ENCODE measurements around the gene CRB3.

Gene CRB3

GRCh38 chr19:6465006-6465405, 935 bp downstream of the CRB3 start:
- no peak for DNase-seq (ENCODE audit: low read depth in 1 of 2, low spot score in 1 of 2)
- peaks cover 11% of the 10 kb centered on the region for H3K27me3 ChIP-seq (ENCODE audit: insufficient read depth, poor library complexity, severe bottlenecking)
- H3K27ac ChIP-seq (replicated peaks), result no peak overlapping the region
- no peak overlapping the region for H3K4me3 ChIP-seq (replicated peaks; ENCODE audit: insufficient read depth, low read length)
- no peak for TF ChIP-seq CTCF (IDR thresholded peaks at IDR 0.05; ENCODE audit: insufficient read depth, low read length)
- TF ChIP-seq POLR2AphosphoS5 (IDR thresholded peaks at IDR 0.05; ENCODE audit: low read depth), result no peak
- TF ChIP-seq SPI1 (IDR thresholded peaks at IDR 0.05; ENCODE audit: borderline replicate concordance, low read depth), result no peak
- no peak for TF ChIP-seq GABPA (IDR thresholded peaks at IDR 0.05; ENCODE audit: low read depth)
- TF ChIP-seq REST (IDR thresholded peaks at IDR 0.05; ENCODE audit: insufficient replicate concordance, low read depth), result no peak

GRCh38 chr19:6465663-6466062, 1.6 kb downstream of the CRB3 start:
- no peak overlapping the region for H3K4me3 ChIP-seq (replicated peaks; ENCODE audit: insufficient read depth, low read length)
- peaks cover 11% of the 10 kb centered on the region for H3K27me3 ChIP-seq (ENCODE audit: insufficient read depth, poor library complexity, severe bottlenecking)
- H3K27ac ChIP-seq (replicated peaks), result no peak overlapping the region
- no peak for DNase-seq (ENCODE audit: low read depth in 1 of 2, low spot score in 1 of 2)
- TF ChIP-seq GABPA (IDR thresholded peaks at IDR 0.05; ENCODE audit: low read depth), result no peak
- TF ChIP-seq SPI1 (IDR thresholded peaks at IDR 0.05; ENCODE audit: borderline replicate concordance, low read depth), result no peak
- TF ChIP-seq REST (IDR thresholded peaks at IDR 0.05; ENCODE audit: insufficient replicate concordance, low read depth), result no peak
- TF ChIP-seq CTCF (IDR thresholded peaks at IDR 0.05; ENCODE audit: insufficient read depth, low read length), result no peak
- TF ChIP-seq POLR2AphosphoS5 (IDR thresholded peaks at IDR 0.05; ENCODE audit: low read depth), result no peak

- no peak for TF ChIP-seq GABPA (IDR thresholded peaks at IDR 0.05; ENCODE audit: low read depth)
- TF ChIP-seq REST (IDR thresholded peaks at IDR 0.05; ENCODE audit: insufficient replicate concordance, low read depth), result no peak
- TF ChIP-seq CTCF (IDR thresholded peaks at IDR 0.05; ENCODE audit: insufficient read depth, low read length), result no peak
- no peak; the same call in 1 of the 2 replicates for TF ChIP-seq POLR2AphosphoS5 (IDR thresholded peaks at IDR 0.05; ENCODE audit: low read depth)
- TF ChIP-seq SPI1 (IDR thresholded peaks at IDR 0.05; ENCODE audit: borderline replicate concordance, low read depth), result no peak
- no peak for DNase-seq (ENCODE audit: low read depth in 1 of 2, low spot score in 1 of 2)
- H3K27me3 ChIP-seq (ENCODE audit: insufficient read depth, poor library complexity, severe bottlenecking), result peaks cover 11% of the 10 kb centered on the region
- H3K4me3 ChIP-seq (replicated peaks; ENCODE audit: insufficient read depth, low read length), result no peak overlapping the region
- no peak overlapping the region for H3K27ac ChIP-seq (replicated peaks)
Observed at GRCh38 chr19:6466526-6467248, 2.6 kb downstream of the CRB3 start.

Measured in HL-60 (cell line).